PC-9 (cell line): Measurements from ENCODE around the gene GCLM.

Source experiments
- EZH2 ChIP-seq: fragments of 200-600 bp; sonication (generic); IDR thresholded peaks from 2 replicates; pipeline ENCODE4 v1.8.0; 2017; ENCODE audit warnings: antibody characterized with exemption, low read depth
- TF ChIP-seq, protein P1 (sequence below): fragments of 200-600 bp; sonication (generic); conservative IDR thresholded peaks from 2 replicates; pipeline ENCODE4 v1.6.1; 2017; ENCODE audit warnings: mixed run types, antibody characterized with exemption, mild to moderate bottlenecking, moderate library complexity

- TF ChIP-seq, protein P1, sequence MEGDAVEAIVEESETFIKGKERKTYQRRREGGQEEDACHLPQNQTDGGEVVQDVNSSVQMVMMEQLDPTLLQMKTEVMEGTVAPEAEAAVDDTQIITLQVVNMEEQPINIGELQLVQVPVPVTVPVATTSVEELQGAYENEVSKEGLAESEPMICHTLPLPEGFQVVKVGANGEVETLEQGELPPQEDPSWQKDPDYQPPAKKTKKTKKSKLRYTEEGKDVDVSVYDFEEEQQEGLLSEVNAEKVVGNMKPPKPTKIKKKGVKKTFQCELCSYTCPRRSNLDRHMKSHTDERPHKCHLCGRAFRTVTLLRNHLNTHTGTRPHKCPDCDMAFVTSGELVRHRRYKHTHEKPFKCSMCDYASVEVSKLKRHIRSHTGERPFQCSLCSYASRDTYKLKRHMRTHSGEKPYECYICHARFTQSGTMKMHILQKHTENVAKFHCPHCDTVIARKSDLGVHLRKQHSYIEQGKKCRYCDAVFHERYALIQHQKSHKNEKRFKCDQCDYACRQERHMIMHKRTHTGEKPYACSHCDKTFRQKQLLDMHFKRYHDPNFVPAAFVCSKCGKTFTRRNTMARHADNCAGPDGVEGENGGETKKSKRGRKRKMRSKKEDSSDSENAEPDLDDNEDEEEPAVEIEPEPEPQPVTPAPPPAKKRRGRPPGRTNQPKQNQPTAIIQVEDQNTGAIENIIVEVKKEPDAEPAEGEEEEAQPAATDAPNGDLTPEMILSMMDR = no peak
- TF ChIP-seq EZH2 = no peak
Observed at GRCh38 chr1:93842750-93843500, 66.3 kb downstream of the GCLM start.
